ENCODE data around the gene PDE11A.

Gene PDE11A

GRCh38 chr2:178025551-178026185 lies 46.9 kb downstream of the PDE11A start:
- intact Hi-C loops (cut with DNase I), result no loop called here
- DNase-seq, result no peak

- intact Hi-C loops (cut with DNase I), result no loop called here
- no peak for DNase-seq
These were observed 54.4 kb downstream of the PDE11A start for GRCh38 chr2:178018141-178018540.

- intact Hi-C loops (cut with DNase I), result no loop called here
- DNase-seq, result no peak
These were observed 56.0 kb downstream of the PDE11A start for GRCh38 chr2:178016612-178017011.

- intact Hi-C loops (cut with DNase I), result no loop called here
- no peak for DNase-seq
These were observed 59.9 kb downstream of the PDE11A start for GRCh38 chr2:178012639-178013038.

- intact Hi-C loops (cut with DNase I), result no loop called here
- no peak for DNase-seq
These were observed 62.8 kb downstream of the PDE11A start for GRCh38 chr2:178009813-178010212.

GRCh38 chr2:178008636-178009289 lies 63.8 kb downstream of the PDE11A start:
- intact Hi-C loops (cut with DNase I), result no loop called here
- peak in 26 of 42 donors; percentile 1 to 60 (median 18) for DNase-seq

GRCh38 chr2:178006710-178007109 lies 65.9 kb downstream of the PDE11A start:
- intact Hi-C loops (cut with DNase I), result no loop called here
- no peak for DNase-seq

GRCh38 chr2:178005756-178006155 lies 66.8 kb downstream of the PDE11A start:
- intact Hi-C loops (cut with DNase I), result no loop called here
- DNase-seq, result no peak

- intact Hi-C loops (cut with DNase I), result no loop called here
These were observed 70.5 kb downstream of the PDE11A start for GRCh38 chr2:178002038-178002437.

GRCh38 chr2:177998996-177999395 lies 73.6 kb downstream of the PDE11A start:
- intact Hi-C loops (cut with DNase I), result no loop called here
- DNase-seq, result no peak

More at GRCh38 chr2:178002038-178002437, 70.5 kb downstream of the PDE11A start:
- DNase-seq, result no peak

- DNase-seq, result no peak
- intact Hi-C loops (cut with DNase I), result no loop called here
These were observed 74.6 kb downstream of the PDE11A start for GRCh38 chr2:177998006-177998405.

GRCh38 chr2:177992992-177993391 lies 79.6 kb downstream of the PDE11A start:
- intact Hi-C loops (cut with DNase I), result no loop called here
- no peak for DNase-seq

- no peak for DNase-seq
- intact Hi-C loops (cut with DNase I), result no loop called here
These were observed 83.3 kb downstream of the PDE11A start for GRCh38 chr2:177989029-177989885.

- no peak for DNase-seq
- intact Hi-C loops (cut with DNase I), result no loop called here
These were observed 87.8 kb downstream of the PDE11A start for GRCh38 chr2:177984749-177985148.

GRCh38 chr2:177983183-177983788 lies 89.3 kb downstream of the PDE11A start:
- intact Hi-C loops (cut with DNase I), result no loop called here
- peak in 23 of 42 donors; percentile 3 to 50 (median 11) for DNase-seq

- intact Hi-C loops (cut with DNase I), result no loop called here
- DNase-seq, result no peak
These were observed 99.8 kb downstream of the PDE11A start for GRCh38 chr2:177972782-177973181.

GRCh38 chr2:177972123-177972522 lies 100.5 kb downstream of the PDE11A start:
- intact Hi-C loops (cut with DNase I), result no loop called here
- no peak for DNase-seq

GRCh38 chr2:177970670-177971454 lies 101.7 kb downstream of the PDE11A start:
- intact Hi-C loops (cut with DNase I), result no loop called here
- no peak for DNase-seq

GRCh38 chr2:177964892-177965291 lies 107.7 kb downstream of the PDE11A start:
- intact Hi-C loops (cut with DNase I), result no loop called here
- DNase-seq, result no peak

Data from head of caudate nucleus (tissue), 42 donors.